Activated CD8-positive, alpha-beta memory T cell treated with anti-CD3 and anti-CD28 coated beads for 36 hours (primary cell): ENCODE results near the gene PSAT1. TPM values are rescaled to one million over a fixed set of nuclear protein-coding genes. Genes with fewer than 3 reads are reported as not detected.
"Not testable (repeated sequence)": the region's sequence is repeated elsewhere in the genome, so short reads cannot be mapped to it uniquely, and the experiment has no call there.

ENCODE experiments used
- CTCF ChIA-PET: fragments of 350-600 bp; sonication (Branson Sonifier 250); formaldehyde crosslinking; loops from one replicate; lab custom pipeline; 2021; ENCODE audit warnings: antibody characterized with exemption; lab: Charles Lee
- POLR2A ChIA-PET: fragments of 350-600 bp; sonication (Branson Sonifier 250); formaldehyde crosslinking; loops from one replicate; lab custom pipeline; 2021; ENCODE audit warnings: antibody characterized with exemption; lab: Charles Lee
- total RNA-seq, 2 experiments: library from RNA; stranded (reverse); gene quantifications; one replicate each; pipeline ENCODE4 v1.2.3, GENCODE V29; 2021

Gene PSAT1
- total RNA-seq, result 100 to 1,000 TPM; 160 to 163 TPM

DNA sequence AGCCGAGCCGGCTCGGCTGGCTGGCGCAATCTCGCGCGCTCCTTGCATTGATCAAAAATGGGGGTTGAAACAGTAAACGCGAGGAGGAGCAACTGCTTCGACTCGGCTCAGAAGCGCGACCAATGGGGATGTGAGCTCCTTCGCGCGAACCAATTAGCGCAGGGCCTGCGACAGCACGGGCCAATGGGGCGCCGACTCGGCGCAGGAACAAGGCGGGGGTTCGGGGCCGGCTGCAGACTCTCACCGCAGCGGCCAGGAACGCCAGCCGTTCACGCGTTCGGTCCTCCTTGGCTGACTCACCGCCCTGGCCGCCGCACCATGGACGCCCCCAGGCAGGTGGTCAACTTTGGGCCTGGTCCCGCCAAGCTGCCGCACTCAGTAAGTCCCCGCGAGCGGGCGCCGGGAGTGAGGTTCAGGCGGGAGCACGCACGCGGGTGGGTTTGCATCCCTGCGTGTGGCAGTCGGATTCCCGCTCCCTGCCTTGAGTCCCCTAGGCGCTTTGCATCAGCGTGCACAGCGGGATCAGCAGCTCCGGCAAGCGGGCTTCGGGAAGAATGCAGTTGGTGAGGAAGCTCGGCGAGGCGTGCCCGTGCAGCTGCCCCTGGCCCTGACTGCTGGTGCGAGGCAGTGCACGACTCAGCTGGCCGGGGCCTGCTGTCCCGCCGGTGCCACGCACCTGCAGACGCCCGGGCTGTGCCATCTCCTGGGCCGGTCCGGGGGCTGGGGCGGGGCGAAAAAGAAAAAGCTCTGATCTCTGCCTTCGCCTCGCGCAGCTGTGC is at the start of gene PSAT1:
Gene PSAT1, plus strand, starts transcription at position 233 of the 779 bp plus-strand sequence. Its CDS starts 86 bp downstream, at position 319.
- POLR2A ChIA-PET, result interaction anchor here (0.5 to 2.1 kb wide), 10 partner anchors 13 to 1922 kb away, joined by 3 to 17 read pairs (median 3); partner anchors contain the start of genes CEP78 and TLE4

DNA sequence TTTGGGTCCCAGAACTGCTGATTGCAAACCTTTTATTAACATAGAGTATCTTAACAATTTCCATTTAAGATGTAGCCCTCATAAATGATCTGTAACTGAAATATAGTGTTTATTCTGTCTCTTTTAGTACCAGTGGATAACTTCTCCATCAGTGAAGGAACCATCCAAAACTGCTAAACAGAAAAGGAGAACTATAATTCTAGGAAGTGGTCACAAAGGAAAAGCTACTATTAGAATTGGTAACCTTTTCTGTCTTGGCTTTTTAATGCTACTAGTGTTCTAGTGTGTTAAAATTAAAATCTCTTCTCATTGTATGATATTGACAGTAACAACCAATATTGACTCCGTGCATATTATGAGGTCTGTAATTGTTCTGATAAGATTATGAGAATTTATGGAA is 48.3 kb upstream of the PSAT1 start:
- POLR2A ChIA-PET, result no interaction called here
- CTCF ChIA-PET, result no interaction called here

More for the DNA sequence above, at the start of gene PSAT1:
- CTCF ChIA-PET, result interaction anchor here (1.4 kb wide), 1 partner anchor 19 kb away, joined by 3 read pairs; no protein-coding TSS in a partner anchor

DNA sequence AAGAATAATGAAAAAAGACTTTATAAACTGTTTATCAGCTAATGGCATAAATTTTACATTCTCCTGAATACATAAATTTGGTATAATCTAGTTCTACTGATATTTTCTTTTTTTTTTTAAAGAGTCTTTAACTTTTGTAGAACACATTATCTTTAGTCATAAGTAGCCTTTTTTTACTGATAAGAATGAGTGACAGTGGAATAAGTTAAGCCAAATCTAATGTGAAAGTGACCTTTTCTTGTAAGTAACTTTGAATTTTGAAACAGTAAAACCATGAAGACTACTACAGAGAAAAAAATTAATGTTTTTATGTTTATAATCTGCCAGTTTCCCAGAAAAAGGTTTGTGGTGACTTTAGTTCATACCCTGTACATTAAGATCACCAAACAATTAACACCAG is 47.4 kb upstream of the PSAT1 start:
- POLR2A ChIA-PET, result no interaction called here
- CTCF ChIA-PET, result no interaction called here

DNA sequence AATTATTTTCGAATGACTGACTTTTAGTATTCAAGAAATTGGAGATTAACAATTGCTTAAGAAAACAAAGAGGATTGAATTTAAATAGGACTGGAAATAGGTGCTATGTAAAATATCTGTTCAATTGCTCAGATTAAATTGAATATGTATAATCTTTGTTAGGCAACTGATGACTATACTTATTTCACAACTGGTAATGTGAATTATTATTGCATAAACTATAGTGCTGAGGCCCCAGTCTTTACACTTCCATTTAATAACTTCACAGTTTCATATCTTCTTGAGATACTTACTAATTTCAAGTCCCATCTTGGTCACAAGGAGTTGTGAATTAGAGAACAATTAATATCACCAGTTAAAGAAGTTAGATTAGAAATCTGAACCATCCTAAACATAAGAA is 44.3 kb upstream of the PSAT1 start:
- ChIA-PET POLR2A (no interaction called here), CTCF (no interaction called here)

DNA sequence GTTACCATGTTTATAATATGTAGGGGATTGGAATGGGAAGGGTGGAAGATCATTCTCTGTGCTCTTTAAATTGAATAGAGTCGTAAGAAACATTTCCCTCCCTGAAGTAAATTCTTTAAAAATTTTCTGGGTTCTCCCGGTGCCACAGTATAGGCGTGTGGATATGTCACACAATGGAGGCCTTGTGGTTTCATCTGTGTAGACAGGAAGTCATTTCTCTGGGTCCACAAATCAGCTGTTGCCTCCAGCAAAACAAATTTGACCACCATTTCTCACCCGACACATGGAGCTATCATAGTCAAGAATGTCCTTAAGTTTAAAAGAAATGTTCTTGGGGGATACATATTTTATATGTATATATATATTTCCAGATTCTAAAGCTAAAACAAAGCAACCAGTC is 43.6 kb upstream of the PSAT1 start:
- POLR2A ChIA-PET, result no interaction called here
- CTCF ChIA-PET, result no interaction called here

DNA sequence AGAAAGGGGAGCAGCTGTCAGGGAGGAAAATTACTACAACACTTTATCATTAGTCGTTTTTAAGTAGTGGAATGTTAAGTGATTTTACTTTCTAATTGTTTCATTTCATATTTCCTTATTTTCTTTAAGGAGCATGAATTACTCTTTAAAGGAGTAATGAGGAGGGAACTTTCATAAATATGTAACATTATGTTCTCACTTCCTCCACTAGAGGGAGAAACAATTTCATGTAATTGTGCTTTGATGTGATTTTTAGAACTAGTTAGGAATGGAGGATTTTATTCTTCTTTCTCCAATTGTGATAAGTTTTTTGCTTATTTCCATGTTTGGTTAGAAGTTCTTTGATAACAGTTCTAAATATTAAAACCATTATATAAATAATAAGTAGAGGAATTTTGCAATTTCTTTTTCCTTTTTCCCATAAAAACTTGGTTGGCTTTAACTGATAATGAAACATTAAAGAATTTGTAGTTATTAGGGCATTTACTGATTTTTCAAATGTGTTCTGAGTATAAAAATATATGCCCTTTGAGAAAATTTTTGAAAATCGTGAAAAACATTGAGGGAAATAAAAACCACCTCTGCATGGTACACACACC is 35.4 kb upstream of the PSAT1 start:
- ChIA-PET CTCF (no interaction called here), POLR2A (no interaction called here)

DNA sequence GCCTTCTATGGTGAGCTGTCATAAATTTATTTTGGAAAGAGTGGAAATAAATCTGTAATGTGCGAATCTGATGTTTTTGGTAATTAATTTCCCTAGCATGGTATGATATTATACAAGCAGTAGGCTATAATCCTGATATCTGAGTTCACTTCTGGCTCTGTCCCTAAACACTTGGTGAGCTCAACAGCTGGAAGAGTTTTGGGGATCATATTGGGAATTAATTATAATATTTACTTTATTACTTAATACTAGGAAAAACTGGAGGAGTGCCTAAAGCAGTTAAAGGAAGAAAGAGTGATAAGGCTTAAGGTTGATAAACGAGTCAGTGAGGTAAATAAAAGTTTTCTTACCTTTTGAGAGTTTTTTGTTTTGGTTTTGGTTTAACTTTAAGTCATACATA is 34.3 kb upstream of the PSAT1 start:
- POLR2A ChIA-PET, result no interaction called here

DNA sequence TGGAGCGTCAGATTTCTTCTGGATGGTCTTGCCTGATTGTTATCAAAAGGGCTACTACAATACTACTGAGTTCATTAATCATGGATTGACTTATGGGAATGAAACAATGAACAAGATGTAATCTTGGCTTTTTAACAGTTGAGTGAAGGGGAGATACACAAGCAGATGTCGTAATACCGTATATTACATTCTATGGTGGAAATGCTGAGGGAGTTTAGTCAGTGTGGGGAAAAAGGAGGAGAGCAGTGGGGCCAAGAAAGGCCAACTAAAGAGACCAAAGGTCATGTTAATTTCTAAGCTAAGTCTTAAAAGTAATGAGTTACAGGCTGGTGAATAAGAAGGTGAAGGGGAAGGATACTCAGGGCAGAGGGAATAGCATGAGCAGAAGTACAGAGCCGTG is 29.0 kb upstream of the PSAT1 start:
- CTCF ChIA-PET, result interaction anchor here (0.6 to 0.7 kb wide), 2 partner anchors 34 to 1967 kb away, joined by 3 read pairs; no protein-coding TSS in a partner anchor
- POLR2A ChIA-PET, result no interaction called here

More for the DNA sequence above, 34.3 kb upstream of the PSAT1 start:
- CTCF ChIA-PET, result no interaction called here

DNA sequence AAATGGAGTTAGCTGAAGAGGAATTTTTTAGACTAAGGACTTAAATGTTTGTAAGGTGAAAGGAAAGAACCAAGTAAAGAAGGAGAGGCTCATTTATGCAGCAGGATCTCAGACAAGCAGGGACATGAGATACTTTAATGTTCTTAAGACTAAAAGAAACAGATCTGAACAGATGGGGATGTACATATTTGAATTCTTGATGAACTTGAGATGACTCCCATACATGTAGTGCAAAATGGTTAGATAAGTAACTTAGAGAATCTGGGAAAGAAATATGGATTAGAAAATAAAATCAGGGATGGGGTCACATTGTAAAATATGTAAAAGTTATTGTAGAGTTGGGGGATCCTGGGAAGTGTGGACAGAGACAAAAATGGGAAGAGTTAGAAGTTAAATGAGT is 27.1 kb upstream of the PSAT1 start:
- ChIA-PET CTCF (no interaction called here), POLR2A (no interaction called here)

DNA sequence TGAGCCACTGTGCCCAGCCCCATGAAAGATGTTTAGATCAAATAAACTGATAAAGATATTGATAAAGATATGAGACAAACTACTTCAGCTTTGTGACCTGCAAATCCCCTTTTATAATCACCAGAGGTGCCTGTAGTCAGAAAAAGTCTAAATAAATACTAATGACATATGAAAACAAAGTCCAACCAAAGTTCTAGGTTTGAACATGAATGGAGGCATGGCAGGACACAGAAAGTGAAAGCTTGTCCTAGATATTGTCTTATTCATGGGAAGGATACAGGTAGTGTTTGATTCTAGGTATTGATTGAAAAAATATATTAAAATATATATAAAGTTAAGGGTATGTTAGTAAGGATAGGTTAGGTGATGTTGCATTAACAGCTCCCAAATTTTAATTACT is 24.6 kb upstream of the PSAT1 start:
- CTCF ChIA-PET, result no interaction called here
- POLR2A ChIA-PET, result no interaction called here

DNA sequence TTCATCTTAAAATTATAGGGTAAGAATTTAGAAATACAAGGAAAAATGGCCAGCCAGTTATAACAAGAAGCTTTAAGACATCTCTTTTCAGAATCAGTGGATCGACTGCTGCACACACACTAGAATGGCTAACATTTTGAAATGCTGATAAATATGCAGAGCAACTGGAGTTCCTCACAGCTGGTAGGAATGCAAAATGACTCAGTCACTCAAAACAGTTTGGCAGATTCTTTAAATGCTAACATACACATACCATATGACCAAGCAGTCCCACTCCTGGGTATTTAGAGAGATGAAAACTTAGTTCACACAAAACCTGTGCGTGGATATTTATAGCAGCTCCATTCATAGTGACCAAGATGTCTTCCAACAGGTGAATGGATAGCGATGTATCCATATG is 23.2 kb upstream of the PSAT1 start:
- ChIA-PET POLR2A (no interaction called here), CTCF (no interaction called here)

DNA sequence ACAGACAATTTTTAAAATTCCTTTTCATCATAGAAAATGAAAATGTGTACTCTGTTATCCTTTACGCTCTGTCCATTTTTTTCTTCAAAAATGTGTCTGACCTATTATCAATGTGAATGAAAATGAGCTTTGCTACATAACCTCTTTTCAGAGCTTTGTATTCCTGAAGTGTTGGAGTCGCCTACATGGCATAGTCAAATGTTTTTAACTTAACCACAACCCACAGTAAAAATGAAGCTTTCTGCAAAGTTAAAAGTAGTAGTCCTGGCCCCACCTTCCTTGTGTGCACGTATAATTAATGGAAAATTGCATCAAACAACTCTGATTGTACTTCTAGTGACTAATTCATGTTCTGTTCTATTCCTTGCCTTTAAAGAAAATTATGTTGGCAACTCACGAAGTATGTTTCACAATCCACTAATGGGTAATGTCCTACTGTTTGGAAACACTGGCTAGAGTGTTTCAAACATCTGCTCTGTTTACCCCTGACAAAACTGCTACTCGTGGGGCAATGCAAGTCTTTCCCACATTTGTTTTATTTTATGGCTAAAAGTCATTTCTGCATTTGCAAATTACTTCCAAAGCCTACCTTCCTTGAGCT is 18.6 kb upstream of the PSAT1 start:
- ChIA-PET CTCF (no interaction called here), POLR2A (no interaction called here)

DNA sequence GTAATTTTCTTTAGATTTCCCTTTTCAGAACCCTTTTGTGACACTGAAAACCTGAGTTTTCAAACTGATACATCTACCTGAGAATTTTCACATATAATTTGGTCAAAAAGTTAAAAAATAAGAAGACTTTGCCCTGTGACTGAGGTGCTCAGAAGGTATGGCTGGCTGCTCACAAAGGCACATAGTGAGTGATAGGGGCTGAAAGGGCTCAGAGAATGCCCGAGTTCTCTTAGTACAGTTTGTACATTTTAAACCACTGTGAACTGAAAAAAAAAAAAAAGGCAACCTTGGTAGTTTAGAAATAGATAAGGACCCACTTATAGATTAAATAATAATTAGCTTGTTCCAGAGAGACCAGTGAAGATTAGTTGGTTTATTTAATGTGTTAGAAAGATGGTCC is 18.1 kb upstream of the PSAT1 start:
- ChIA-PET POLR2A (no interaction called here), CTCF (no interaction called here)

DNA sequence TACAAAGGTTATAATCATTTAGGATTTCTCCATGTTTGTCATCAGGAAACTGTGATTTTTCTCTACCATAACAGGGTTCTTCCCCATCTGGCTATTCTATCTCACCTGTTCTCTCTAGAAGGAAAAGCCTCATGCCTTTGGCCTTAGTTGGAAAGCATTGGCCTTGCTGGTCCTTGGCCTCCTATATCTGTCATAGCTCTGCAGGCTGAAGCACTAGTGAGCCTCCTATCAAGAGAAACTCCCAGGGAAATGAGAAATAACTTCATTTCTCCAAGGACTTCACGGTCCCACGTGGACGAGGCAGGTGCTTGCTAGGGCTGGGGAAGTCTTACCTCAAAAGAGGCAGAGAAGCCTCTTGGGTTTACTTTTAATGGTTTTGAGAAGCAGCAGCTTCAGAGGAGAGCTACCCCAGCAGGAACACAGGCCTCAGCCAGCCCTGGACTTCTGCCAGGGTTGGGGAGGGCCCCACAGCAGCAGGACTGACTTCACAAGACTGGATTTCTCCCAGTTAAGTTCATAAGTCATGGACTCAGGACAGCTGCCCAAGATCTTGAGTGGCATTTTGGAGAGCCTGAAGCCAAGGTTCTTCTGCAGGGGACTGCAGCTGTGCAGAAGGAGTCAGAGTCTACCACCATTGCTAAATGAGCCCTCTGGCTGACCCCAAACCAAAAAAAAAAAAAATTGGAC is 15.8 kb upstream of the PSAT1 start:
- ChIA-PET CTCF (no interaction called here), POLR2A (no interaction called here)

DNA sequence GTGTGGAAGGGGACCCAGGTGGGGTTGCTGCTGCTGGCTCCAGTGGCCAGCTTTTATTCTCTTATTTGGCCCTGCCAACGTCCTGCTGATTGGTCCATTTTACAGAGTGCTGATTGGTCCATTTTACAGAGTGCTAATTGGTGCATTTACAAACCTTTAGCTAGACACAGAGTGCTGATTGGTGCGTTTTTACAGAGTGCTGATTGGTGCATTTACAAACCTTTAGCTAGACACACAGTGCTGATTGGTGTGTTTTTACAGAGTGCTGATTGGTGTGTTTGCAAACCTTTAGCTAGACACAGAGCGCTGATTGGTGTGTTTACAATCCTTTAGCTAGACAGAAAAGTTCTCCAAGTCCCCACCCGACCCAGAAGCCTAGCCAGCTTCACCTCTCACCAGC is 12.7 kb upstream of the PSAT1 start:
- POLR2A ChIA-PET, result interaction anchor here (1.3 kb wide), 1 partner anchor 13 kb away, joined by 4 read pairs; the partner anchor contains the start of gene PSAT1

DNA sequence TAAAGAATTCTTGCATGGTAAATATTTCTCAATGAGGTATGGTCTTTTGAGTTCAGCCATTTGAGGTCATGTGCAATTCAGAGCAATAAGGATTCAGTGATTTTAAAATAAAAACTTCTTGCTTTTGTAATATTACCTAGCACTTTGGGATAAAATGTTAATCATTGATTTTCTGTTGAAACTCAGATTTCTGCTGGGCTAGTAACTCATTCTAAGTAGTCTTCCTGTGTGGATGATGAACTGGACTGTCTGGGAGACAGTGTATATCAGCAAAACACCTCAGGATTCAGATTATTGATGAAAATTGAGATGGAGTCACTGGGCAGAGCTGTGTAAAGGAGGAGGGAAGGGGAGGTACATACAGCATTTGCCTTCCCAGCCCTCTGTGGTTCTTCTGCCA is 10.8 kb upstream of the PSAT1 start:
- CTCF ChIA-PET, result no interaction called here
- POLR2A ChIA-PET, result no interaction called here

More for the DNA sequence above, 12.7 kb upstream of the PSAT1 start:
- CTCF ChIA-PET, result not testable (repeated sequence)

DNA sequence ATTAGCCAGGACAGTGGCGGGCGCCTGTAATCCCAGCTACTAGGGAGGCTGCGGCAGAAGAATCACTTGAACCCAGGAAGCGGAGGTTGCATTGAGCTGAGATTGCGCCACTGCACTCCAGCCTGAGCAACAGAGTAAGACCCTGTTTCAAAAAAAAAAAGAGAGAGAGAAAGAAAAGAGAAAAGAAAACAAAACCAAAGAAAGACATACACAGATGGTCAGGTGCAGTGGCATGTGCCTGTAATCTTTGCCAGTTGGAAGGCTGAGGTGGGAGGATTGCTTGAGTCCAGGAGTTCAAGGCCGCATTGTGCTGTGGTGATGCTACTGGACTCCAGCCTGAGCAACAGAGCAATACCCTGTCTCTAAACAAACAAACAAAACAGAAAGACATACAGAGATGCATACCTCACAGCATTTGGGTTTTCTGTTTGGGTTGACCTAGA is 10.0 kb upstream of the PSAT1 start:
- CTCF ChIA-PET, result no interaction called here
- POLR2A ChIA-PET, result no interaction called here

DNA sequence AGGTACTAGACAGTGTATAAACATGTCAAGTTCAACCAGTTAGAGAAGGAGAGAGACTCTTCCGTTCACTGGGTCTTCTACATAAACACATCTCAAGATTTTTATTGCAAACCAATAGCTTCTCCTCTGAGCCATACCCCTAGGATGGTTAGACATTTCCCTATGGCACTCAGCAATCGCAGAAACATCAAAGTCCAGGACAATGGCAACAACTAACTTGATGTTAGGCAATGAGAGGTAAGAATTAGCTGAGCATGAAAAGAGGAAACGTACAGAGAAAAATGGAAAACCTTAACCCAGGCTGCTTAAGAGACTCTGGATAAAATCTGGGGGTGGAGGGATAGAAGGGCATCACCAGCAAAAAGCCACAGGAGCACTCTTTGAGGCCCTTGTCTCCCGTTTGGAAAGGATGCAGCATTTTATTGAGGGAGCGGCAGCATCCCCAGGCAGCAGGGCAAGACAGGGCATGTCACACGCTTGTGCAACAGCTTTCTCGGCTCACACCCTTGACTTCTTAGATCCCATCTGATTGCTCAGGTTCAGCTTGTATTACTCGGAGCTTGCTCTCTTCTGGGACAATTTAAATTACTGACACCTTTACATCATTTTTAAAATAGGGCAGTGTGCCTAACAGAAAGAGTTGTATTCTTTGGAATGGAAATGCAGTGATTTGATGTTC is 8.6 kb upstream of the PSAT1 start:
- POLR2A ChIA-PET, result no interaction called here
- CTCF ChIA-PET, result interaction anchor here (1.2 kb wide), 1 partner anchor 9 kb away, joined by 3 read pairs; no protein-coding TSS in a partner anchor

DNA sequence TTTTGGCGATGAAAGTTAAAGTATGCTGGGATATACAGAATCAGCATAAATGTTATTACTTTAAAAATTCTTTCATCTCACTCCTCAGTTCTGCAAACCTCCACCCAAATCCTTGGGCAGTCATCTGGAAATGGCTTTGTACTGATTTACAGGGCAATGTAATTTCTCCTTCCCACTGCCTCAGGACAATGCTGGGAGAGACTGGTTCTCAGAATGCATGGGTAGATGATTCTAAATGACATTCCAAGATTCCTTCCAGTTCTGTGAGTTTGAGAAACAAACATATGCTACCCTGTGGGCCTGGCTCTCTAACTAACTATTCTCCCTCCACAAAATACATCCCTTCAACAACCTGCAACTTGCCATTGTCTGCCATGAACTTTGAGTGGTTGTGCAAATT is 7.5 kb upstream of the PSAT1 start:
- CTCF ChIA-PET, result no interaction called here
- POLR2A ChIA-PET, result no interaction called here
